Suprapubic skin (tissue), 4 donors: ENCODE results near the gene PPP2R2B.

Experiments used
- EP300 ChIP-seq: sonication (generic); formaldehyde crosslinking; IDR thresholded peaks from one replicate; pipeline ENCODE4 v1.6.1; 2017; ENCODE audit warnings: antibody characterized with exemption
- POLR2A ChIP-seq, 2 donors: fragments of 450-650 bp; IDR thresholded peaks; one replicate each; pipeline ENCODE4 v1.6.1; 2017; ENCODE audit warnings: antibody characterized with exemption in 2 of 2, mild to moderate bottlenecking in 2 of 2, moderate library complexity in 2 of 2
- POLR2AphosphoS5 ChIP-seq, 3 donors: sonication (generic); formaldehyde crosslinking; IDR thresholded peaks; one replicate each; pipeline ENCODE4 v1.6.1; 2017; ENCODE audit warnings: antibody characterized with exemption in 3 of 3
- TF ChIP-seq, protein P1 (sequence below), 2 donors: fragments of 200-600 bp in 1 of 2; fragments of 450-650 bp in 1 of 2; sonication (generic) in 1 of 2; IDR thresholded peaks; one replicate each; pipeline ENCODE4 v1.5.1; 2016 to 2019; ENCODE audit warnings: antibody characterized with exemption in 2 of 2, mild to moderate bottlenecking in 1 of 2, moderate library complexity in 1 of 2

DNA sequence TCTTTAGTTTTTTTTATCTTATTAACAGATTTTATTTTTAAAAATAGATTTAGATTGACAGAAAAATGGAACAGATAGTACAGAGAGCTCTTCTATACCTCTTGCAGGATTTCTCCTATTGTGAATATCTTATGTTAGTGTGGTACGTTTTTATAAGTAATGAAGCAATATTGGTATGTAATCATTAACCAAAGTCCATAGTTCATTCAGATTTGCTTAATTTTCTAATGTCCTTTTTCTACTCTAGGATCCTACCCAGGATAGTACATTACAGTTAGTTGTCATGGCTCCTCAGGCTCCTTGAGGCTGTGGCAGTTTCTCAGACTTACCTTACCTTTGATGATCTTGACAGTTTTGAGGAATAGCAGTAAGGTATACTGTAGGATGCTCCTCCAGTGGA is 30.4 kb downstream of the PPP2R2B start:
- TF ChIP-seq POLR2AphosphoS5 (IDR thresholded peaks at IDR 0.05) (no peak), POLR2A (IDR thresholded peaks at IDR 0.05) (no peak), EP300 (no peak)
- TF ChIP-seq, protein P1, sequence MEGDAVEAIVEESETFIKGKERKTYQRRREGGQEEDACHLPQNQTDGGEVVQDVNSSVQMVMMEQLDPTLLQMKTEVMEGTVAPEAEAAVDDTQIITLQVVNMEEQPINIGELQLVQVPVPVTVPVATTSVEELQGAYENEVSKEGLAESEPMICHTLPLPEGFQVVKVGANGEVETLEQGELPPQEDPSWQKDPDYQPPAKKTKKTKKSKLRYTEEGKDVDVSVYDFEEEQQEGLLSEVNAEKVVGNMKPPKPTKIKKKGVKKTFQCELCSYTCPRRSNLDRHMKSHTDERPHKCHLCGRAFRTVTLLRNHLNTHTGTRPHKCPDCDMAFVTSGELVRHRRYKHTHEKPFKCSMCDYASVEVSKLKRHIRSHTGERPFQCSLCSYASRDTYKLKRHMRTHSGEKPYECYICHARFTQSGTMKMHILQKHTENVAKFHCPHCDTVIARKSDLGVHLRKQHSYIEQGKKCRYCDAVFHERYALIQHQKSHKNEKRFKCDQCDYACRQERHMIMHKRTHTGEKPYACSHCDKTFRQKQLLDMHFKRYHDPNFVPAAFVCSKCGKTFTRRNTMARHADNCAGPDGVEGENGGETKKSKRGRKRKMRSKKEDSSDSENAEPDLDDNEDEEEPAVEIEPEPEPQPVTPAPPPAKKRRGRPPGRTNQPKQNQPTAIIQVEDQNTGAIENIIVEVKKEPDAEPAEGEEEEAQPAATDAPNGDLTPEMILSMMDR (IDR thresholded peaks at IDR 0.05) = no peak
